Parathyroid adenoma (tissue), 2 donors: ENCODE data around the gene MICALL2.

Source experiments
- H2AFZ ChIP-seq: fragments of 300-600 bp; sonication (generic); one replicate; pipeline ENCODE4 v1.7.0; 2017; ENCODE audit warnings: antibody characterized with exemption, mild to moderate bottlenecking
- H3K27ac ChIP-seq: fragments of 300-600 bp; sonication (generic); one replicate; pipeline ENCODE4 v1.7.0; 2017
- H3K27me3 ChIP-seq: fragments of 300-600 bp; sonication (generic); one replicate; pipeline ENCODE4 v1.7.0; 2017; ENCODE audit warnings: low read length; ENCODE audit not compliant: control insufficient read depth, insufficient read depth
- H3K36me3 ChIP-seq: fragments of 300-600 bp; sonication (generic); one replicate; pipeline ENCODE4 v1.7.0; 2017; ENCODE audit warnings: low read length; ENCODE audit not compliant: control insufficient read depth, insufficient read depth
- H3K4me1 ChIP-seq: fragments of 300-600 bp; sonication (generic); one replicate; pipeline ENCODE4 v1.7.0; 2017; ENCODE audit warnings: control low read depth
- H3K4me2 ChIP-seq: fragments of 300-600 bp; sonication (generic); one replicate; pipeline ENCODE4 v1.7.0; 2017; ENCODE audit warnings: low read length
- H3K4me3 ChIP-seq: fragments of 300-600 bp; sonication (generic); one replicate; pipeline ENCODE4 v1.7.0; 2017; ENCODE audit warnings: low read depth, low read length
- H3K79me2 ChIP-seq: fragments of 300-600 bp; sonication (generic); one replicate; pipeline ENCODE4 v1.7.0; 2017; ENCODE audit warnings: control low read depth
- H3K9ac ChIP-seq: fragments of 300-600 bp; sonication (generic); one replicate; pipeline ENCODE4 v1.7.0; 2017; ENCODE audit warnings: mild to moderate bottlenecking
- H3K9me3 ChIP-seq: fragments of 300-600 bp; sonication (generic); one replicate; pipeline ENCODE4 v1.7.0; 2017; ENCODE audit warnings: low read length; ENCODE audit not compliant: control insufficient read depth
- CTCF ChIP-seq: fragments of 300-600 bp; sonication (generic); IDR thresholded peaks from one replicate; pipeline ENCODE4 v1.7.0; 2017; ENCODE audit warnings: antibody characterized with exemption, mild to moderate bottlenecking
- donor health status: primary hyperparathyroidism.

MICALL2 gene

GRCh38 chr7:1386623-1387220 lies 72.5 kb downstream of the MICALL2 start:
- Histone ChIP-seq H3K9ac (no peak overlapping the region), H3K4me1 (no peaks in the 10 kb centered on the region), H3K27me3 (no peaks in the 10 kb centered on the region), H3K36me3 (no peaks in the 10 kb centered on the region), H3K4me3 (no peak overlapping the region), H3K4me2 (no peak overlapping the region), H2AFZ (no peak overlapping the region), H3K79me2 (no peaks in the 10 kb centered on the region), H3K27ac (no peak overlapping the region), H3K9me3 (no peaks in the 10 kb centered on the region)
- no peak for TF ChIP-seq CTCF

- TF ChIP-seq CTCF, result no peak
- Histone ChIP-seq H3K79me2 (no peaks in the 10 kb centered on the region), H3K36me3 (no peaks in the 10 kb centered on the region), H3K4me2 (no peak overlapping the region), H3K27ac (no peak overlapping the region), H3K4me3 (no peak overlapping the region), H3K9ac (no peak overlapping the region), H3K9me3 (no peaks in the 10 kb centered on the region), H3K27me3 (no peaks in the 10 kb centered on the region), H3K4me1 (no peaks in the 10 kb centered on the region), H2AFZ (no peak overlapping the region)
Measured at GRCh38 chr7:1385809-1386622, 73.3 kb downstream of the MICALL2 start.

- no peaks in the 10 kb centered on the region for H3K27me3 ChIP-seq
Measured at GRCh38 chr7:1385086-1385808, 74.0 kb downstream of the MICALL2 start.

More at GRCh38 chr7:1385086-1385808, 74.0 kb downstream of the MICALL2 start:
- Histone ChIP-seq H3K4me3 (no peak overlapping the region), H2AFZ (no peak overlapping the region), H3K36me3 (no peaks in the 10 kb centered on the region), H3K9ac (no peak overlapping the region), H3K27ac (no peak overlapping the region), H3K9me3 (no peaks in the 10 kb centered on the region), H3K79me2 (no peaks in the 10 kb centered on the region), H3K4me1 (no peaks in the 10 kb centered on the region), H3K4me2 (no peak overlapping the region)
- TF ChIP-seq CTCF, result no peak
